Stimulated activated CD8-positive, alpha-beta memory T cell treated with anti-CD3 and anti-CD28 coated beads, Interleukin-4, amount 100 ng/mL, for 1 hour (primary cell): ENCODE data around the gene MAP3K13.

Experiments
- DNase-seq, 2 donors: peaks; one replicate each; pipeline ENCODE4 v3.0.0-alpha.2; 2020; ENCODE audit warnings: low read depth in 2 of 2, low spot score in 1 of 2

MAP3K13 gene

DNA sequence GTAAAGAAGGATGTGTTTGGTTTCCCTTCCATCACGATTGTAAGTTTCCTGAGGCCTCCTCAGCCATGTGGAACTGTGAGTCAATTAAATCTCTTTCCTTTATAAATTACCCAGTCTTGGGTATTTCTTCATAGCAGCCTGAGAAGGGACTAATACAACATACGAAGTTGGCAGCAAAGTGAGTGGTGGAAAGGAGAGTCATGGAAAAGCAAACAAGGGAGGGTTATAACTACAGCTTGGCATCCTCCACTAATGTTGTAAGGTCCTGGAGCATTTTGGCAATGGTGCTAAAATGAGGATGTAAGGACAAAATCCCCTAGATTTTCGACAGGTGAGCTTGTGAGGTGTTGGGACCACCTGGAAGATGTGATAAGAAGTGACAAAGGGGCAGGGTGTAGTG is 141.7 kb downstream of the MAP3K13 start:
- no peak for DNase-seq

DNA sequence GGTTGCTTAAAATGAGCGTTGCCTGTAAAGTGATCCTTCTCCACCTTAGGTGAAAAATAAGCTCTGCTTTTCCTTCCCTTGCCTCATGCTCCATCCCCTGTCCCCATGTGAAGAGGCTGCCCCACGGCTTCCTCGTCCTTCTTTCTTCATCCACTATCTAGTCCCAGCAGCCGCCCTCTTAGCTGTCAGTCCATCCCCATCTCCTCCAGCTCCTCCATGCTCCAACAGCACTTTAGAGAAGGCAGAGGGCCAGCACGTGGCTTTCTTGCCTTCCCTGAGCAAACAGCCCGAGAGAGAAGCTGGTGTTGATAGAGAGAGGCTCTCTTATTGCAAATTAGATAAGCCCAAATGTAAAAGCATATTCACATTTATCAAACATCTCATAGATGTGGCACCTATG is 144.9 kb downstream of the MAP3K13 start:
- no peak for DNase-seq

DNA sequence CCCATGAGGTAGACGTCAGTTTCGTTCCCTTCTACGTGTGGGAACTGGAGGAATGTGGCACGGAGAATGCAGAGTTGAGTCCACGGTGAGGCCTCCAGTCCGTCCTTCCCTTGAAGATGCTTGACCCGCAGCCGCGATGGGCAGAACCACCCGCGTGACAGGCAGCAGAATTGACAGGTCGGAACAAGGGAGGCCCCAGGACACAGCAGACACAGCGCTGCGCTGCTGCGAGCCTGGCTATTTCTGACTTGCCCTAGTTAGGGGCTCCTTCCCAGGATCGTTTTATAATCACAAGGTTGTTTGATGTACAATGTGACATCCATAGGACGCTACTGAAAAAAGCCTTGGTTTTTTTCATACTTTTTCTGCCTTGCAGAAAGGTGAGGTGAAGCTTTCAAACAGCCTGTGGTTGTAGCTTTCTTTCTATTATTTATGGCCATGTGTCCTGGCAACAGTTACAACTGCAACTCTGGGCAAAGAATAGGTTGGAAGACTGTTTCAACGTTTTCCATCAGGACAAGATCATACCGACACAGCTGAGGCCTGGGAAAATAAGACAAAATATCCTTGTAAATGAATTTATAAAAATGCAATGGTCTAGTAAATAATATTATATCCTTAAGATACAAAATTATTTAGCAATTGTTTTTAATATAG is 145.5 kb downstream of the MAP3K13 start:
- no peak for DNase-seq

DNA sequence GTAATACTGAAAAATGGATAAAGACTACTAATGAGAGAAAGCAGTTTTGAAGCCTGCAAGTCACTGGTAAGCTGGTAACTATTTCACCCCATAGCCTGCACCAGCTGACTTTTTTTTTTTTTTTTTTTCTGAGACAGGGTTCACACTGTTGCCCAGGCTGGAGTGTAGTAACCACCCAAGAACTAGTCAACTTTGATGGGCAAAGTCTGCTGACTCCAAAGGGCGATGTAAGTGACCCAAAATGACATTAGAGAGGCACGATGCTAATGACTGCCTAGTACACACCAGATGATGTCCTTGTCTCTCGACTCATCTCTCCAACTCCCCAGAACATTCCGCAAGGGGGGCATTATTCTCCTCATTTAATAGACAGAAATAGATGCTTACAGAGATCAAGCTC is 148.8 kb downstream of the MAP3K13 start:
- no peak for DNase-seq

DNA sequence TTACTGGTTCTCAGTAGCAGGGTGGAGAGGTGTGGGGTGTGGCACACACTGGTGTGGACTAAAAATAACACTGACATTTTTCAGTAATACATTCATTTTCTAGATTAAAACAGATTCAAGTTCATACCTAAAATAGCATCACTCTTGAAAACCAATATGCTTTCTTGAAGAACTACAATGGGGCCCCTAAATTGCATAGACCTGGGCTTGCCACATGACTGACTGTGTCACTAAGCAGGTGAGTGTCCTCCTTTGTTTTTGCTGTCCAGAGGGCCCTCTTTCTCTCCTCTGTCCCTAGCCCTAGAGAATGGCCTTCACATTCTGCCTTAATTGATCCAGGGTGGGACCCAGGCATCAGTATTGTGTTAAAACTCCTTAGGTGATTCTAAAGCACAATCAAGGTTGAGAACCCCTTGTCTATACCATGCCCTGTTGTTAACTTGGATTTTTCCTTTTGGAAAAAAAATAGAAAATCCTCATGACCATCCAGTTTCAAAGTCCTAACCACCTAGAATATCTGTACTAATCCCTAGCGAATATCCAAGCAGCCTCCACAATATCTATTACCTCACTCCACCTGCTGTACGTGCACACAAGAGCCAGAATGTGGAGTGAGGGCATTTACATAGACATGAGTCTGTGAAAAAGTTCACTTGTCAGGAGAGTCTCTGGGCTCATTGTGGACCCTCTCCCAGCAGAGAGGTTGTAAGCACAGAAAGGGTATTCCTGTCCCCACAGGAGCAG is 154.6 kb downstream of the MAP3K13 start:
- no peak for DNase-seq

DNA sequence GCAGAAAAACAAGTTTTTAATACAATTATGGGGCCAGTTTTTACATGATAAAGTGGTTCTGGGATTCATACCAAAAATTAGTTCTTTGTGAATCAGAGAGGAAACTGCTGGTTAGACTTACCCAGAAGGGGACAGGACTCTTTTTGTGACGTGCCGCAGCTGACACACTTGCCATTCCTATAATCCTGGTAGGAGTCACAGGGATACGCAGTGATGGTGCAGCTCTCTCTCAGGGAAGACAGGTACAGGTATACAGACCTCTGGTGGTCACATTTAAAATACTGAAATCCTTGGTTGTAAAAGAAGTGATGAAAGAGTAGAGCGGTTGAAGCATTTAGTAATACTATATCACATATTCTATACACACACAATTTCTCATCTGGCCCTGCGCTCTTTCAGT is 156.1 kb downstream of the MAP3K13 start:
- DNase-seq, result no peak

DNA sequence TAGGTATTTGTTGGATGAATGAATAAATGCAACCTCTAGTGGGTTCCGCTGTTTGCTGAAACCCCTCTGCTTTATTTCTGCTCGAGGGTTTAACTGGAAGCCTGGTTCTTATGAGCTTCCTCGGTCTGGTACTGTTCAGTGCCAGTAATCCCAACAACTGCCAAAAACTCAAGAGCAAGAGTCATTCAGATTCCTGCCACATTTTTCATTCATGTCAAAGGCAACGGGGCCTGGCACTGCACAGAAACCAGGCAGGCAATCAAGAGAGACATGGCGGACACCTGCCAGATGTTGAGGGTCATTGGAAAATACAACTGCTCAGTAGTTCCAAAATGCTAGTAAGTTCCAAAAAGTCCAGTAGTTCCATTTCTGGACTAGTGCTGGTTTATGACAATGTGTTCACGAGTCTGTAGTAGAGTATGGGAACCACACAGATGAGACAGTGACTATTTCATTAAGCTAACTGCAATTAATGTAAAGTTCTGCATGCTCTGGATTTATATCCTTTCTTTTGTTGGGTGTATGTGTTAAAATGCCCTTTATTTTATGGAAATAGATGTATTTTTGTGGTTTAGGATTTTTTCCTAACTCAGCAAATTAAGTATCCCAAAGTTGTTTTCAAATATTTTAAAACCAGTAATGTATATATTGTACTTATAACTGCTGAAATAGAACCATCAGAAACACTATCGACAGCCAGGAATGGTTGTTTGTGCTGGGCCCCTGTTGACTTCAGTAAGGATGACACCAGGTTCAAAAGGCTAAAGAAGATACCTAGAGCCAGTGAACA is 158.6 kb downstream of the MAP3K13 start:
- DNase-seq, result no peak

DNA sequence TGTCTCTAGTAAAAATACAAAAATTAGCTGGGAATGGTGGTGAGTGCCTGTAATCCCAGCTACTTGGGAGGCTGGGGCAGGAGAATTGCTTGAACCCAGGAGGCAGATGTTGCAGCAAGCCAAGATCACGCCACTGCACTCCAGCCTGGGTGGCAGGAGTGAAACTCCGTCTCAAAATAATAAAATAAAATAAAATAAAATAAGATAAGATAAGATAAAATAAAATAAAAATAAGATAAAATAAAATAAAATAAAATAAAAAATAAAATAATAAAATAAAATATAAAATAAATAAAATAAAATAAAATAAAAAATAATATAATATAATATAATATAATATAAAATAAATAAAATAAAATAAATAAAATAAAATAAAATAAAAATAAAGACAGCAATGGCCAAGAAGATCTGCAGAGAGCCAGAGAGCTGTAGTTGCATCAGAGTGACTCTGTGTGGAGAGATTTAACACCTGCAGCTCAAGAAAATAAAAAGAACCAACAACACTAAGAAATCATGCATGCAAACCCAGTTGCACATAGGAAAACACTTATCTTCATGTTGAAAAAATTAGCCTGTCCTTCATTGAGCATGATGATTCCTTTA is 163.5 kb downstream of the MAP3K13 start:
- no peak for DNase-seq

DNA sequence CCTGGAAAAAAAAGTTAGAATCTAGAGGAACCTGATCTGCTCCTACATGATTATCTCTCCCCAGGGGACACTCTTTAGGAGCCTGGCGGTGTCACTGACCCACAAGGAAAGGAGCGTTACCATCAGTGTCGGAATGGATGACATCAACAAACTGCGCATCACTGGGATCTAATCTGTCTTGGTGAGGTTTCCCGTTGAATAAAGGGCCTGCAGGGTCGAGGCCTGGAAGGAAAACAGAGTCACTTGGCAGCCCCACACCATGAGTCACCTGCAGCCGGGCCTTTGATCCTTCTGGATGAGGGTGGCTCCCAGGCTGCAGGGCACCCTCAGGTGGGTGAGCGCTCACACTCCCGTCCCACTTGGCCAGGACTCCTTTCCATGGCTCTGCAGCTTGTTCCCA is 164.4 kb downstream of the MAP3K13 start:
- DNase-seq, result no peak

DNA sequence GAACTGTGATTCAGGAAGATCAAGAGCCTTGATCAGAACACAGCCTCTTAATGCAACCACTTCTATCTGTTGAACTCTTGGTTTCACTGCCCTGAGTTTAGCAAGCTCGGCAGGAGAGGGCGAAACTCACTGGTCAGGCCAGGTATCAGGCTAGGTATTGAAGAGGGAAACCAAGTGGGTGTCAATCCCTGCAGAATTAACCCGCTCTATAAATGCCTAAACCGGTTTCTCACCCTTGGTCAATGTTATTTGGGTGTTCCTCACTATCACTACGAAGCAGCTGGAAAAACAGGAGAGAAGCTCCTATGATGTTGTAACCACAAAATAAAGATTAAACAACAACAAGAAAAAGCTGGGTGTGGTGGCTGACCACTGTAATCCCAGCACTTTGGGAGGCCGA is 165.6 kb downstream of the MAP3K13 start:
- DNase-seq, result no peak

DNA sequence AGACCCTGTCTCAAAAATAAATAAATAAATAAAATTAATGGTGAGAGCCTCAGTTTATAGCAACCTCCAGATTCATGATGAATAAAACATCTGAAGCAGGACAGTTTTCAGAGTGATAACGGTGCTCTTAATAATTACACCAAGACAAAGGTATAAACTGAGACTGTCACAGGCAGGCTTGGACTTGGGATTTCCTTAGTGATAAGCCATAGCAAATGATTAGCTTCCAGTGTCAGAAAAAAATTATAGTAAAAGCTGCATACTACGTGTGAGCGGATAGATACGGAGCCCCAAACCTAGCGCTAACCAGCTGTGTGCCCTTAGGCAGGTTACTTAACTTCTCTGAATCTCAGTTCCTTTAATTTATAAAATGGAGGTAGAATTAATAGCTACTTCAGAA is 167.9 kb downstream of the MAP3K13 start:
- no peak for DNase-seq

DNA sequence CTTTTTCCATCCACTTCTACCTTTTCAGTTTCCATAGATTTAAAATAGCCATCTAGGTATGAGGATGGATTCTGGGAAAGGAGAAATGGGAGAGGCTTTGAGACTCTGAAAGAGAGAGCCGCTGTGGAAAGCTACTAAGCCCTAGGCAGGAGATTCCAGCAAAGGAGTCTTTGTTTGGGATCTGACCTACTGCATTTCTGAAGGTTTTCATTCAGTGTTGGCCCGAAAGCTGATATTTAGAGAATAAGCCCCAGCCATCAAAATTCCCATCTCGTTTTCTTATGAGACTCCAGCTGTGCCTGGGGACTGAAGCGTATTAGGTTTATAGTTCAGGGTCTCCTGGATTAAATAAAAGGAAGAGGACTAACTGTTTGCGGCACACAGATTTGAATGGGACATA is 170.0 kb downstream of the MAP3K13 start:
- DNase-seq, result no peak

DNA sequence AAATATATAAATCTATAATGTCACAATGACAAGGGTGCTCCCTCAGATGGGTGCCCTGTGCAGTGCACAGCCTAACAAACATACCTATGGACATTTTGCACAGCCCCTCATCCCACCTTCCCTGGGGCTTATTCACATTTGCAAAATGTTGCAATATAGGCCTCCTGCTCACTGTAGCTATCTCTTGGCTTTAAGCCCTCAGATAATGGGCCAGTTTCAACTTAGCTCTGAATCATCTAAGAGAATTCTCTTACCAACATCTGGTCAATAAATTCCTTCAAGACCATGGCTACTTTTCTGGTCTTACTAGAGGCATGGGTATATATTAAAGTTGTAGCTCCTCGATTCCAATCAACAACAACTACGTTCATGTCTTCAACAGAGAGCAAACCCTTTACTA is 171.6 kb downstream of the MAP3K13 start:
- no peak for DNase-seq

DNA sequence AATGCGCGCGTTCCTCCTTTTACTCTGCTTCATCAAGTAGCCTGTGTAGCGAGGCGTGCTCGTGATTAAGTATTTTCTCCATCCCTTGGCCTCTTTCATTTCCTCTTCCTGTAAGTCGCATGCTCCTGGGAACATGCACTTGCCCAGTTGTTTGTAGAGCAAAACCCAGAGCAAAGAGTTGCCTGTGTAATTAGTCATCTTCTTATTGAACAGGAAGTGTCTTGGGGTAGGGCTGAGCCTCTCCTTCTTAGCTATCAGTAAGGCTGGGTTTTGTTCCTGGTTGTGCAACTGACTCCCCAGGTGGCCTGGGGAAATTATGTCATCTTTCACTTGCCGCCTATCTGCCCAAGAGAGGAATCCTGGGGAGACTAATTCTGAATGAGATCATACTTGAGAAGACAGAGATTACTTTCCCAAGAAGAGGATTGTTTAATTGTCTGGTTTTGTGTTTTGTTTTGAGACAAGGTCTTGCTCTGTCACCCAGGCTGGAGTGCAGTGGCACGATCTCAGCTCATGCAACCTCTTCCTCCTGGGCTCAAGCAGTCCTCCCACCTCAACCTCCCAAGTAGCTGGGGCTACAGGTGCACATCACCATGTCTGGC is 174.5 kb downstream of the MAP3K13 start:
- DNase-seq, result no peak
